Astrocyte of the cerebellum (primary cell): ENCODE results near the gene NEK9.
A peak's percentile ranks its signal among the peaks of the same experiment; 100 is the strongest.

Experiments used
- DNase-seq: peaks from one replicate; pipeline ENCODE4 v3.0.0-alpha.2; 2011; ENCODE audit warnings: low read depth
- H3K4me3 ChIP-seq: 2 replicates; pipeline ENCODE4 v1.5.1; 2011; ENCODE audit warnings: mild to moderate bottlenecking, low read depth, low read length, moderate library complexity
- CTCF ChIP-seq: IDR thresholded peaks from 2 replicates; pipeline ENCODE4 v1.5.1; 2012; ENCODE audit warnings: low read length, low read depth, moderate library complexity, mild to moderate bottlenecking; ENCODE audit errors: missing control alignments
- in situ Hi-C: cut with HindIII; loops from 2 replicates; pipeline ENCODE4 v1.10.0; 2017; ENCODE audit warnings: low sequenced_read_pairs

NEK9 gene

GRCh38 chr14:75060420-75060819 is 66.4 kb downstream of the NEK9 start:
- no peak for TF ChIP-seq CTCF
- no peak for DNase-seq
- in situ Hi-C loops: no loop called here
- H3K4me3 ChIP-seq: no peak overlapping the region

DNA sequence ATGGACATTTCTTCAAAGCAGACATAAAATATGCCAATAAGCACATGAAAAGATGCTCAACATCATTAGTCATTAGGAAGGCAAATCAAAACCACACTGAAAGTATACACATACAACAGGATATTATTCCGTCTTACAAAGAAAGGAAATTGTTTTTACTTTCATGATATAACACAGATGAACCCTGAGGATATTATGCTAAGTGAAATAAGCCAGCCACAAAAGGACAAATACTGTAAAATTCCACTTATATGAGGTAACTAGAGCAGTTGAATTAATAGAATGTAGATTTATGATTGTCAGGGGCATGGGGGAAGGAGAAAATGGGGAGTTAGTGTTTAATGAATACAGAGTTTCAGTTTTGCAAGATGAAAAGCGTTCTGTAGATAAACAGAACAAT is 67.2 kb downstream of the NEK9 start:
- no peak for DNase-seq
- no peak overlapping the region for H3K4me3 ChIP-seq
- TF ChIP-seq CTCF: no peak
- in situ Hi-C loops: no loop called here

DNA sequence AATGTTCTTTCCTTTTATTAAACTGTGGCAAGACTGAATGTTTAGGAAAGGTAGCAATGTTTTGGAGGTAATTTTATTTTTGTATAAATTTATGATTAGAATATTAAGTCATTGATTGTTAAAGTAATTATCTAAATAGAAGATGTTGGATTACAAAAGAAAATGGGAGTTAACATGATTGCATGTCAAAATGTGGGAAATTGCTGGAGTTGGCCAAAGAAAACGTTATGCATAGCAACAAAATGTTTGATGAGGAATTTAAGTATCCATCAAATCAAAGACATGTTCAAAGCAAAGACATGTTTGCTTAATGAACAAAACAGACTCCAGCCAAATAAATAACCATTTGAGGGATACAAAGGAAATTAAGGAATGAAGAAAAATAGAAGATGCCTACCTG is 72.4 kb downstream of the NEK9 start:
- no peak for DNase-seq
- TF ChIP-seq CTCF: no peak
- in situ Hi-C loops: no loop called here
- no peak overlapping the region for H3K4me3 ChIP-seq

GRCh38 chr14:75053396-75054291 is 73.2 kb downstream of the NEK9 start:
- no peak overlapping the region for H3K4me3 ChIP-seq
- no peak for TF ChIP-seq CTCF
- no peak for DNase-seq
- in situ Hi-C loops: no loop called here

- no peak for TF ChIP-seq CTCF
- H3K4me3 ChIP-seq: peak overlapping the region; percentile 46
- DNase-seq: no peak
- in situ Hi-C loops: no loop called here
Measured at GRCh38 chr14:75051556-75051899, 75.3 kb downstream of the NEK9 start.

DNA sequence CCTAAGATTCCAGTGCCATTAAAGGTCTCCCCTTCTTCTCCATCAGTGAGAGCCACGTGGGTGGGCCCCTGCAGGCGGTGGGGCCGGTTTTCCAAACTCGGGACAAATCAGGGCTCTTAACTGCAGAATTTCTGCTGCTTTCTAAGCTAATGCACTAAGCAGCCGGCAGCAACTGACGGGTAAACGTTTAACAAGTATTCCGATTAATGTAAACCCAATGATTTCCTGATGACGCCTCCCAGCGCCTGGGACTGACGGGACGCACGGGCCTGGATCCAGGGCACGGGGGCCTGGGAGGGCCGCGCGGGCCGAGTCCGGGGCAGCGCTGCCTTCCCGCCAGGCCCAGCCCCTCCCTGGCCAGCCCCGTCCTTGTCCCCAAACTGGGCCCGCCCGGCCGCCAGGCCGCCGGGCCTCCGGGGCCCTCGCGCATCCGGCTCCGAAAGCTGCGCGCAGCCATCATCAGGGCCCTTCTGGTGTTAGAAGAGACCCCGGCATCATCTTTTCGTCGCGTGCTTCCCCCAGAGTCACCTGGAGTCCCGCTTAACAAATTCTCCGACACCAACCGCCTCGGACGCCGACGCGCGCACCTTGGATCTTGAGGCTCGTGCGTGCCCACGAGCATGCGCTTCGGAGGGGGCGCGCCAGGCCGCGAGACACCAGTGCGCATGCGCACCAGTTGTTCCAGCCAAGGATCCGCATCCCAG is 75.8 kb downstream of the NEK9 start, which contains the start of gene MLH3:
MLH3 (minus strand) TSS at position 616 of the 704 bp plus-strand sequence. CDS start 1,812 bp downstream, outside the sequence.
- in situ Hi-C loops: no loop called here

More for the DNA sequence above, 75.8 kb downstream of the NEK9 start, which contains the start of gene MLH3:
- H3K4me3 ChIP-seq: peak within 1 kb of the TSS; percentile 46
- peak; percentile 44 for DNase-seq
- TF ChIP-seq CTCF: no peak
